HepG2 (cell line): ENCODE measurements around the gene FMNL1. TPM values are rescaled to one million over a fixed set of nuclear protein-coding genes. Genes with fewer than 3 reads are reported as not detected.

Experiments used
- AGO2 ChIP-seq: fragments of 200-400 bp; formaldehyde crosslinking; optimal IDR thresholded peaks from 2 replicates; pipeline ENCODE3; 2017; ENCODE audit warnings: mild to moderate bottlenecking, low read depth, low read length, moderate library complexity
- FOXJ3 ChIP-seq: sonication (generic); formaldehyde crosslinking; IDR thresholded peaks from 2 replicates; pipeline ENCODE4 v1.4.0; 2020; ENCODE audit warnings: missing genetic modification reagents, mild to moderate bottlenecking, borderline replicate concordance
- HDAC1 ChIP-seq: sonication (generic); formaldehyde crosslinking; IDR thresholded peaks from 2 replicates; pipeline ENCODE4 v1.5.1; 2020; ENCODE audit warnings: mild to moderate bottlenecking, missing genetic modification reagents
- HNF4G ChIP-seq, 2 experiments: sonication (generic) in 1 of 2; formaldehyde crosslinking in 1 of 2; IDR thresholded peaks; 2 replicates each; pipeline versions ENCODE4 v1.4.0 to v1.6.1; 2011 to 2020; ENCODE audit warnings: borderline replicate concordance in 2 of 2, low read depth in 2 of 2, mild to moderate bottlenecking in 2 of 2, low read length in 1 of 2, missing genetic modification reagents in 1 of 2, moderate library complexity in 1 of 2
- MNT ChIP-seq: fragments of 450-650 bp; IDR thresholded peaks from 2 replicates; pipeline ENCODE4 v1.6.1; 2016
- MTA3 ChIP-seq: sonication (generic); formaldehyde crosslinking; IDR thresholded peaks from 2 replicates; pipeline ENCODE4 v1.4.0; 2020; ENCODE audit warnings: missing genetic modification reagents
- NFE2 ChIP-seq: sonication (generic); formaldehyde crosslinking; IDR thresholded peaks from 2 replicates; pipeline ENCODE4 v1.4.0; 2020; ENCODE audit warnings: missing genetic modification reagents
- SCMH1 ChIP-seq: sonication (generic); formaldehyde crosslinking; IDR thresholded peaks from 2 replicates; pipeline ENCODE4 v1.9.0; 2021; ENCODE audit warnings: missing genetic modification reagents, mild to moderate bottlenecking, borderline replicate concordance
- SRSF1 ChIP-seq: fragments of 200-400 bp; formaldehyde crosslinking; optimal IDR thresholded peaks from 2 replicates; pipeline ENCODE3; 2017; ENCODE audit warnings: mild to moderate bottlenecking, low read depth, low read length, moderate library complexity
- TFDP2 ChIP-seq: sonication (generic); formaldehyde crosslinking; IDR thresholded peaks from 2 replicates; pipeline ENCODE4 v1.4.0; 2020; ENCODE audit warnings: missing genetic modification reagents
- THAP11 ChIP-seq: IDR thresholded peaks from 2 replicates; pipeline ENCODE4 v1.6.1; 2016; ENCODE audit warnings: missing biosample characterization, missing genetic modification reagents
- XBP1 ChIP-seq: sonication (generic); formaldehyde crosslinking; IDR thresholded peaks from 2 replicates; pipeline ENCODE4 v1.5.0; 2020; ENCODE audit warnings: missing genetic modification reagents
- ZFP37 ChIP-seq: sonication (generic); formaldehyde crosslinking; IDR thresholded peaks from 2 replicates; pipeline ENCODE4 v1.4.0; 2020; ENCODE audit warnings: missing genetic modification reagents, borderline replicate concordance
- ZNF20 ChIP-seq: sonication (generic); formaldehyde crosslinking; IDR thresholded peaks from 2 replicates; pipeline ENCODE4 v1.4.0; 2020; ENCODE audit warnings: mild to moderate bottlenecking, moderate library complexity, missing genetic modification reagents
- ZNF251 ChIP-seq: sonication (generic); formaldehyde crosslinking; IDR thresholded peaks from 2 replicates; pipeline ENCODE4 v1.9.0; 2021; ENCODE audit warnings: mild to moderate bottlenecking, missing genetic modification reagents
- ZNF253 ChIP-seq: sonication (generic); formaldehyde crosslinking; IDR thresholded peaks from 2 replicates; pipeline ENCODE4 v1.8.0; 2022; ENCODE audit warnings: mild to moderate bottlenecking, missing genetic modification reagents, borderline replicate concordance
- ZNF282 ChIP-seq: fragments of 450-650 bp; IDR thresholded peaks from 2 replicates; pipeline ENCODE4 v1.6.1; 2018; ENCODE audit not compliant: partially characterized antibody
- ZNF317 ChIP-seq: sonication (generic); formaldehyde crosslinking; IDR thresholded peaks from 2 replicates; pipeline ENCODE4 v1.5.0; 2020; ENCODE audit warnings: mild to moderate bottlenecking, missing genetic modification reagents
- ZNF451 ChIP-seq: sonication (generic); formaldehyde crosslinking; IDR thresholded peaks from 2 replicates; pipeline ENCODE4 v1.5.0; 2020; ENCODE audit warnings: mild to moderate bottlenecking, missing genetic modification reagents
- ZNF770 ChIP-seq: sonication (generic); formaldehyde crosslinking; IDR thresholded peaks from 2 replicates; pipeline ENCODE4 v1.5.0; 2020; ENCODE audit warnings: mild to moderate bottlenecking, missing genetic modification reagents
- ZNF839 ChIP-seq: sonication (generic); formaldehyde crosslinking; IDR thresholded peaks from 2 replicates; pipeline ENCODE4 v1.4.0; 2020; ENCODE audit warnings: missing genetic modification reagents, mild to moderate bottlenecking, borderline replicate concordance
- polyA plus RNA-seq, 8 experiments: library from polyadenylated mRNA; depleted of rRNA in 3 of 8; stranded (reverse) in 7 of 8; unstranded in 1 of 8; fragments of >200 nt; fragmentation: Illumina TruSeq in 4 of 8; extraction: Trizol in 4 of 8; gene quantifications; 2 replicates each; pipeline versions ENCODE4 v1.2.1 to v1.2.3, GENCODE V29; 2011 to 2016; ENCODE audit warnings: low read depth in 4 of 8, missing spikeins in 1 of 8, mixed read lengths in 1 of 8; ENCODE audit not compliant: insufficient read depth in 1 of 8
- total RNA-seq, 5 experiments: library from RNA; depleted of rRNA; stranded (reverse); fragments of >200 nt; fragmentation: Illumina TruSeq; extraction: Trizol; gene quantifications; 2 replicates each; pipeline ENCODE4 v1.2.3, GENCODE V29; 2016; ENCODE audit warnings: low read depth in 1 of 5
- TF ChIP-seq, protein P1 (sequence below): sonication (generic); formaldehyde crosslinking; IDR thresholded peaks from 2 replicates; pipeline ENCODE4 v1.4.0; 2020; ENCODE audit warnings: mild to moderate bottlenecking, missing genetic modification reagents
- TF ChIP-seq, protein P2 (sequence below): sonication (generic); formaldehyde crosslinking; conservative IDR thresholded peaks from 2 replicates; pipeline ENCODE4 v1.8.0; 2022; ENCODE audit warnings: mild to moderate bottlenecking, moderate library complexity, missing genetic modification reagents

The FMNL1 gene
- total and polyA plus RNA-seq, 2 of the 13 experiments (the other 11 are each of a cell fraction or from before 2014, with no cell fraction given): 0.53 to 0.70 TPM

DNA sequence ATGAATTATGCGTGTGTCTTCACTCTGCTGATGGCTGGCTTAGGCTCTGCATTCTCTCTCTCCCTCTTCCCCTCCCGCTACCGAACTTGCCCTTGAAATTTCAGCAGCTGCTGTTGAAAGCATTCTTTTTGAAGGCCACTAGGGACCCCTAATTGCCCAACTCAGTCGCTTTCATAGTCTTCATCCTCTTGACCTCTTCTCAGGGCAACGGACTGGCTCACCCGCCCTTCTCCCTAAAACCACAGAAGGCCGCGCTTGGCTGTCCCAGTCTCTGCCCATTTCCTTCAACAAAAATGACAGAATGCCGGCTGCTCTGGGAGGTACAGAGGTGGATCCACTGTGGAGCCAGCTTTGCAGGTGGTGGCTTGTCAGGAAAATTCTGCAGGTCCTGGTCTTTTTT is 21.0 kb upstream of the FMNL1 start (continued):
- no peak for TF ChIP-seq ZNF251
- TF ChIP-seq HDAC1: peak; percentile 36; the same call in 1 of the 2 replicates
- no peak for TF ChIP-seq TFDP2
- no peak for TF ChIP-seq MNT
- TF ChIP-seq ZNF317 (CRISPR knock-in tag): no peak
- no peak for TF ChIP-seq ZNF253 (CRISPR knock-in tag)
- 0 out of 2 replicates have a peak, but pooled peaks have one; percentile 31 for TF ChIP-seq ZFP37 (CRISPR knock-in tag)
- no peak for TF ChIP-seq ZNF282
- TF ChIP-seq FOXJ3 (CRISPR knock-in tag): no peak
- no peak for TF ChIP-seq AGO2
- TF ChIP-seq NFE2: no peak
- TF ChIP-seq SRSF1: peak; percentile 46
- TF ChIP-seq ZNF451 (CRISPR knock-in tag): no peak
- TF ChIP-seq, protein P1, sequence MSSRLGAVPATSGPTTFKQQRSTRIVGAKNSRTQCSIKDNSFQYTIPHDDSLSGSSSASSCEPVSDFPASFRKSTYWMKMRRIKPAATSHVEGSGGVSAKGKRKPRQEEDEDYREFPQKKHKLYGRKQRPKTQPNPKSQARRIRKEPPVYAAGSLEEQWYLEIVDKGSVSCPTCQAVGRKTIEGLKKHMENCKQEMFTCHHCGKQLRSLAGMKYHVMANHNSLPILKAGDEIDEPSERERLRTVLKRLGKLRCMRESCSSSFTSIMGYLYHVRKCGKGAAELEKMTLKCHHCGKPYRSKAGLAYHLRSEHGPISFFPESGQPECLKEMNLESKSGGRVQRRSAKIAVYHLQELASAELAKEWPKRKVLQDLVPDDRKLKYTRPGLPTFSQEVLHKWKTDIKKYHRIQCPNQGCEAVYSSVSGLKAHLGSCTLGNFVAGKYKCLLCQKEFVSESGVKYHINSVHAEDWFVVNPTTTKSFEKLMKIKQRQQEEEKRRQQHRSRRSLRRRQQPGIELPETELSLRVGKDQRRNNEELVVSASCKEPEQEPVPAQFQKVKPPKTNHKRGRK (CRISPR knock-in tag): no peak
- no peak for TF ChIP-seq ZNF839
- TF ChIP-seq ZNF20: no peak
- peak; percentile 58 for TF ChIP-seq THAP11
- TF ChIP-seq XBP1 (CRISPR knock-in tag): no peak
- no peak for TF ChIP-seq HNF4G (IDR thresholded peaks at IDR 0.05; ENCODE audit: borderline replicate concordance, low read depth, low read length)
- TF ChIP-seq HNF4G (CRISPR knock-in tag; IDR thresholded peaks at IDR 0.05; ENCODE audit: borderline replicate concordance, low read depth): no peak
- TF ChIP-seq, protein P2, sequence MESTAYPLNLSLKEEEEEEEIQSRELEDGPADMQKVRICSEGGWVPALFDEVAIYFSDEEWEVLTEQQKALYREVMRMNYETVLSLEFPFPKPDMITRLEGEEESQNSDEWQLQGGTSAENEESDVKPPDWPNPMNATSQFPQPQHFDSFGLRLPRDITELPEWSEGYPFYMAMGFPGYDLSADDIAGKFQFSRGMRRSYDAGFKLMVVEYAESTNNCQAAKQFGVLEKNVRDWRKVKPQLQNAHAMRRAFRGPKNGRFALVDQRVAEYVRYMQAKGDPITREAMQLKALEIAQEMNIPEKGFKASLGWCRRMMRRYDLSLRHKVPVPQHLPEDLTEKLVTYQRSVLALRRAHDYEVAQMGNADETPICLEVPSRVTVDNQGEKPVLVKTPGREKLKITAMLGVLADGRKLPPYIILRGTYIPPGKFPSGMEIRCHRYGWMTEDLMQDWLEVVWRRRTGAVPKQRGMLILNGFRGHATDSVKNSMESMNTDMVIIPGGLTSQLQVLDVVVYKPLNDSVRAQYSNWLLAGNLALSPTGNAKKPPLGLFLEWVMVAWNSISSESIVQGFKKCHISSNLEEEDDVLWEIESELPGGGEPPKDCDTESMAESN (CRISPR knock-in tag): no peak
- no peak for TF ChIP-seq SCMH1 (CRISPR knock-in tag)
- TF ChIP-seq MTA3 (CRISPR knock-in tag): no peak
- no peak for TF ChIP-seq ZNF770
